Superior temporal gyrus (tissue), 1 donor: ENCODE data around the gene FGFR3.
A peak's percentile ranks its signal among the peaks of the same experiment; 100 is the strongest.

Source experiments
- DNase-seq: peaks from one replicate; pipeline ENCODE4 v3.0.0-alpha.2; 2016; ENCODE audit errors: extremely low spot score

Gene FGFR3

DNA sequence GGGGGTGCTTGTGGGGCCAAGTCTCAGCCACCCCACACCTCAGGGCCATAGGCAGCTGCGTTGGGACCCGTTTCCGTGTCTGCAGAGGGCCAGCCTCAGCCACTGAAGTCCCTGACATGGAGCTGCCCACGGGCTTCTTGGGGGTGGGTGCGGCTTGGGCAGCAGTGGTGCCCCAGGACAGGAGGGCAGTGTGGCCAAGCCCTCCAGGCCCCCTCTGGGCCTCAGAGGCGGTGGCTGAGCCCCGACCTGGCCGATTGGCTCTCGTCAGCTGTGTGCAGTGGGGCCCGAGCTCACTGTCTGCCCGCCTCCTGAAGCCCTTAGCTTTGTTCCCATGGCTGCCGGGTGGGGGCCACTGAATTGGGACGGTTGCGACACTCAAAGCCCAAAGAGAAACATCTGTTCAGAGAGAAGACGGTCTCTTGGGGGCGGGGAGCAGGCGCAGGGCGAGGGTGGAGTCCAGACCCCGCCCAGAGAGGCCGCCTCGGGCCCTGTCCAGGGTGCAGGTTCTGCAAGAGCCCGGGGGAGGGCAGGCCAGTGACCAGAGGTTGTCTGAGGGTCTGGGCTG is 9.1 kb downstream of the FGFR3 start:
- DNase-seq: no peak

DNA sequence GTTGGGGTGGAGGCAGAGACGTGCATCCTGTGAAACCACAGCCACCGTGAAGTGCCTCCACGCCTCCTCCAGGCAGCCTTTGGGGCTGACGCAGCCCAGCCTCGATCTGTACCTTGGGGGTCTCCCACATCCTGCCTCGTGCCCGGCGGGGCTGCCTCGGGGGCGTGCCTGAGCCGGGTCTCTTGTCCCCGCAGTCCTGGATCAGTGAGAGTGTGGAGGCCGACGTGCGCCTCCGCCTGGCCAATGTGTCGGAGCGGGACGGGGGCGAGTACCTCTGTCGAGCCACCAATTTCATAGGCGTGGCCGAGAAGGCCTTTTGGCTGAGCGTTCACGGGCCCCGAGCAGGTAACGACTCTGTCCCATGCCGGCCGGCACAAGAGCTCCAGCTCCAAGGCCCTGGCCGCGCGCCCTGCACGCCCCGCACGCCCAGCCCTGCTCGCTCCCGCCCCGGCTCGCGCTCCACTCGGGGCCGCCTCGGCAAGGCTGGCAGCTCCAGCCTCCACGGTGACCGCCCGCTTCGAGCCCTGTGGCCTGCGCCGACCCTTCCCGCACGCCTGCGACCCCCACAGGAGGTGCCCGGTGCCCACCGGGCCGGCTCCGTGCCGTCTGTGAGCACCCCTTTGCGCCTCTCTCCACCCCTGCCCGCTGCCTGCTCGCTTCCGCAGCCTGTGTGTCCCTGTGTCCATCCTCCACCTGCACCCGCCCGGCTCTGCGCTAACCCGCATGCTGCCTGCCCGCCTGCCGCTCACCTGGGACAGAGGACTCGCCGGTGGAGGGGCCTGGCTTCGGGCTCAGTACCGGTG is 9.8 kb downstream of the FGFR3 start:
- no peak for DNase-seq

DNA sequence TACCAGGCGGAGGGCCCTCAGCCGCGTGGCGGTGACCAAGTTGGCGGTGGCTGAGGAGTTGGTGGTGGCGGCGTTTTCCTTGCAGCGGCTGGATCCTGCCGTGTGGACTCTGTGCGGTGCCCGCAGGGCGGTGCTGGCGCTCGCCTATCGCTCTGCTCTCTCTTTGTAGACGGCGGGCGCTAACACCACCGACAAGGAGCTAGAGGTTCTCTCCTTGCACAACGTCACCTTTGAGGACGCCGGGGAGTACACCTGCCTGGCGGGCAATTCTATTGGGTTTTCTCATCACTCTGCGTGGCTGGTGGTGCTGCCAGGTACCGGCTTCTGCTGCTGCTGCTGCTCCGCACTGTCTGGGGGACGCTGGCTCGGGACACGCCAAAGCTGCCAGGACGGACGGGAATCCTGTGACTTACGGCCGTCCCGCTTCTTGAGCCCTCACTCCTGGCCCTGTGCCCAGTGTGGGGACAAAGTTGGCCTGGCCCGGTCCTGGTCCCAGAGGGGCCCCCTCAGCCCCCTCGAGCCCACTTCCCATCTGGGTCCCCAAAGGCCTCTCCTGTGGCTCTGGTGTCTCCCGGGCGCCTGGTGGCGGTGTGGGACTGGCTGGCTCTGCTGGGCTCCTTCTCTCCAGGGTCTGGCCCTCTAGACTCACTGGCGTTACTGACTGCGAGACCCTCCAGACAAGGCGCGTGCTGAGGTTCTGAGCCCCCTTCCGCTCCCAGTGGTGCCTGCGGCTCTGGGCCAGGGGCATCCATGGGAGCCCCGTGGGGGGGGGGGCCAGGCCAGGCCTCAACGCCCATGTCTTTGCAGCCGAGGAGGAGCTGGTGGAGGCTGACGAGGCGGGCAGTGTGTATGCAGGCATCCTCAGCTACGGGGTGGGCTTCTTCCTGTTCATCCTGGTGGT is 10.7 kb downstream of the FGFR3 start:
- DNase-seq: no peak

DNA sequence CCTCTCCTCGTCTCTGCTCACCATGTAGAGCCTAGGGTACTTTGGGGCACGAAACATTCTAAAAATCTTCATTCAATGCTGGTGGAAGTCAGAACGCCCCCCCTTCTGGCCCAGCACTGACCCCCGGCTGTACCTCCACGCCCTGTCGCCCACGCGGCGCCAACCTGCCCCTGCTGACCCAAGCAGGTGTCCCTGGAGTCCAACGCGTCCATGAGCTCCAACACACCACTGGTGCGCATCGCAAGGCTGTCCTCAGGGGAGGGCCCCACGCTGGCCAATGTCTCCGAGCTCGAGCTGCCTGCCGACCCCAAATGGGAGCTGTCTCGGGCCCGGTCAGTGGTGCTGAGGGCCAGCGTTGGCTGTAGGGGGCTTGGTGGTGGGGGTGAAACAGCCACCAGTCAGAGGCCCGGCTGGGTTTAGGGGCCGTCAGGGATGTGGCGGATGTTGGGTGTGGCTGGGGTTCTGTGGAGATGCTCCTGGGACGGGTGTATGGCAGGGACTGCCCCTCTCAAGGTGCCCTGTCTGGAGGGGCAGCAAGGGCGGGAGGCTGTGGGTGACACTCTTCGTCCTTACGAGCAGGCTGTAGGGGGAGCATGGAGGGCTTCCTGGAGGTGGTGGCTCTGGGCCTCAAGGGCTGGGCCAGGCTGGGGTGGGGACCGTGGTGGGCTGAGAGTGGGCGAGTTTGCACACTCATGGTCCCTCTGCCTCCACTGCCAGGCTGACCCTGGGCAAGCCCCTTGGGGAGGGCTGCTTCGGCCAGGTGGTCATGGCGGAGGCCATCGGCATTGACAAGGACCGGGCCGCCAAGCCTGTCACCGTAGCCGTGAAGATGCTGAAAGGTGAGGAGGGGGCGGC is 11.8 kb downstream of the FGFR3 start:
- DNase-seq: no peak

DNA sequence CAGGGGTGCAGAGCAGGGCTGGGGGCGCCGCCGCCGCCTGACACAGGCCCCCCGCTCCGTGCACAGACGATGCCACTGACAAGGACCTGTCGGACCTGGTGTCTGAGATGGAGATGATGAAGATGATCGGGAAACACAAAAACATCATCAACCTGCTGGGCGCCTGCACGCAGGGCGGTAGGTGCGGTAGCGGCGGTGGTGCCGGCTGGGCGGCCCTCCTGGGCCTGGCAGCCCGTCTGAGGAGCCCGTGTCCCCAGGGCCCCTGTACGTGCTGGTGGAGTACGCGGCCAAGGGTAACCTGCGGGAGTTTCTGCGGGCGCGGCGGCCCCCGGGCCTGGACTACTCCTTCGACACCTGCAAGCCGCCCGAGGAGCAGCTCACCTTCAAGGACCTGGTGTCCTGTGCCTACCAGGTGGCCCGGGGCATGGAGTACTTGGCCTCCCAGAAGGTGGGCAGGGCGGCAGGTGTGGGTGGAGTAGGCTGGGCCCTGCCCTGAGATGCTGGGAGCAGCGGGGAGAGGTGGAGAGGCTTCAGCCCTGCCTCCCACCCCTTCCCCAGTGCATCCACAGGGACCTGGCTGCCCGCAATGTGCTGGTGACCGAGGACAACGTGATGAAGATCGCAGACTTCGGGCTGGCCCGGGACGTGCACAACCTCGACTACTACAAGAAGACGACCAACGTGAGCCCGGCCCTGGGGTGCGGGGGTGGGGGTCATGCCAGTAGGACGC is 12.6 kb downstream of the FGFR3 start:
- DNase-seq: no peak

DNA sequence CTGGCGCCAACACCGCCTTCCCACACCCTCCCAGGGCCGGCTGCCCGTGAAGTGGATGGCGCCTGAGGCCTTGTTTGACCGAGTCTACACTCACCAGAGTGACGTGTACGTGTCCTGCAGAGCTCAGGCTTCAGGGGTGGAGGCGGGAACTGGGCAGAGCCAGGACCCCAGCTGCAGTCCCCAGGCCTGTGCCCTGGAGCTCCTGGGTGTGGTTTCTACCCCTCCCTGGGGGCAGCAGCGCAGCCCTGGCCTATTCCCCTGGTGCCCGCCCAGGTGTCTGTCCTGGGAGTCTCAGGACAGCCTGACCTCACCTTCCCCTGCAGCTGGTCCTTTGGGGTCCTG is 13.1 kb downstream of the FGFR3 start:
- no peak for DNase-seq

DNA sequence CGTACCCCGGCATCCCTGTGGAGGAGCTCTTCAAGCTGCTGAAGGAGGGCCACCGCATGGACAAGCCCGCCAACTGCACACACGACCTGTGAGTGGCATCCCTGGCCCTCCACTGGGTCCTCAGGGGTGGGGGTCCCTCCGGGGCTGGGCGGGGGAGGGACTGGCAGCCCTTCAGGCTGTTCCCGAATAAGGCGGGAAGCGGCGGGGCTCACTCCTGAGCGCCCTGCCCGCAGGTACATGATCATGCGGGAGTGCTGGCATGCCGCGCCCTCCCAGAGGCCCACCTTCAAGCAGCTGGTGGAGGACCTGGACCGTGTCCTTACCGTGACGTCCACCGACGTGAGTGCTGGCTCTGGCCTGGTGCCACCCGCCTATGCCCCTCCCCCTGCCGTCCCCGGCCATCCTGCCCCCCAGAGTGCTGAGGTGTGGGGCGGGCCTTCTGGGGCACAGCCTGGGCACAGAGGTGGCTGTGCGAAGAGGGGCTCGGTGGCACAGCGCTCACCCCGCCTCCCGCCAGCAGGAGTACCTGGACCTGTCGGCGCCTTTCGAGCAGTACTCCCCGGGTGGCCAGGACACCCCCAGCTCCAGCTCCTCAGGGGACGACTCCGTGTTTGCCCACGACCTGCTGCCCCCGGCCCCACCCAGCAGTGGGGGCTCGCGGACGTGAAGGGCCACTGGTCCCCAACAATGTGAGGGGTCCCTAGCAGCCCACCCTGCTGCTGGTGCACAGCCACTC is 13.7 kb downstream of the FGFR3 start:
- DNase-seq: no peak

DNA sequence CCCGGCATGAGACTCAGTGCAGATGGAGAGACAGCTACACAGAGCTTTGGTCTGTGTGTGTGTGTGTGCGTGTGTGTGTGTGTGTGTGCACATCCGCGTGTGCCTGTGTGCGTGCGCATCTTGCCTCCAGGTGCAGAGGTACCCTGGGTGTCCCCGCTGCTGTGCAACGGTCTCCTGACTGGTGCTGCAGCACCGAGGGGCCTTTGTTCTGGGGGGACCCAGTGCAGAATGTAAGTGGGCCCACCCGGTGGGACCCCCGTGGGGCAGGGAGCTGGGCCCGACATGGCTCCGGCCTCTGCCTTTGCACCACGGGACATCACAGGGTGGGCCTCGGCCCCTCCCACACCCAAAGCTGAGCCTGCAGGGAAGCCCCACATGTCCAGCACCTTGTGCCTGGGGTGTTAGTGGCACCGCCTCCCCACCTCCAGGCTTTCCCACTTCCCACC is 14.3 kb downstream of the FGFR3 start:
- DNase-seq: no peak

DNA sequence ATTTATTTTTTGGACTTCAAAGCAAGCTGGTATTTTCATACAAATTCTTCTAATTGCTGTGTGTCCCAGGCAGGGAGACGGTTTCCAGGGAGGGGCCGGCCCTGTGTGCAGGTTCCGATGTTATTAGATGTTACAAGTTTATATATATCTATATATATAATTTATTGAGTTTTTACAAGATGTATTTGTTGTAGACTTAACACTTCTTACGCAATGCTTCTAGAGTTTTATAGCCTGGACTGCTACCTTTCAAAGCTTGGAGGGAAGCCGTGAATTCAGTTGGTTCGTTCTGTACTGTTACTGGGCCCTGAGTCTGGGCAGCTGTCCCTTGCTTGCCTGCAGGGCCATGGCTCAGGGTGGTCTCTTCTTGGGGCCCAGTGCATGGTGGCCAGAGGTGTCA is 15.3 kb downstream of the FGFR3 start:
- DNase-seq: no peak

DNA sequence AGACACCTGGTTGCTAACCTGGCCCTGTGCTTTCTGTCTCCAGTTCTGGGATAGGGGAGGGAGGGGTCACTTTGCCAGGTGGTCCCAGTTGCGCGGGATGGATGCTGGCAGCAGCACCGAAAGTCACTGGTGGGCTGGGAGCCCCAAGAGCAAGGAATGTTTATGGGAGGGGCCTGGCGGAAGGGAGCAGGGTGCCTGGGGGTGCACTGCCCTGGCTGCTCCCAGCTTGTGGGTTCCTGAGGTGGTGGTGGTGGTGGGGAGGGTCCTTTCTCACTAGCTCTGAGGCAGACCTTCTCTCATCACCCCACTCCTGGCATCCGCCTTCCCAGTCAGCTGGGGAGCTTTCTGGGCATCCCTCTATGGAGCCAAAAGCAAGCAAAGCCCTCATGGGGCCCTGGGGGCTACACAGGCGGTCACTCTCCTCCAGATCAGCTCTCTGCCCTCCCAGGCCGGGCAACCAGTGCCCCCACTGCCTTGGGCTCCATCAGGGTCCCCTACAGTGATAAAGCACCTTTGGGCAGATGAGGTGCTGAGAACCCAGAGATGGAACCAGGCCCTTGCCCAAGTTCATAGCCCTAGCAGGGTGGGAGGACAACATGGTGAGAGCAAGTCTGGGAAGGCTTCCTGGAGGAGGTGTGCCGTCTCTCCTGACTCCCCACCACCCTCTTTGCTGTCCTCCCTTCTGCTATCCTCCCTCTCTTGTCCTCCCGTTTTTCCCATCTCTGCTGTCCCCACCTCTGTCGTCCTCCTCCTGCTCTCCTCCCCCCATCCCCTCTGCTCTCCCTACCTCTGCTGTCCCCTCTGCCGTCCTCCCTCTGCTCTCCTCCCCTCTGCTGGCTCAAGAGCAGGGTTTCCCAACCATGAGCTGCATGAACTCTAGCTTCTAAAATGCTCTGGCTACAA is 16.0 kb downstream of the FGFR3 start:
- DNase-seq: no peak

DNA sequence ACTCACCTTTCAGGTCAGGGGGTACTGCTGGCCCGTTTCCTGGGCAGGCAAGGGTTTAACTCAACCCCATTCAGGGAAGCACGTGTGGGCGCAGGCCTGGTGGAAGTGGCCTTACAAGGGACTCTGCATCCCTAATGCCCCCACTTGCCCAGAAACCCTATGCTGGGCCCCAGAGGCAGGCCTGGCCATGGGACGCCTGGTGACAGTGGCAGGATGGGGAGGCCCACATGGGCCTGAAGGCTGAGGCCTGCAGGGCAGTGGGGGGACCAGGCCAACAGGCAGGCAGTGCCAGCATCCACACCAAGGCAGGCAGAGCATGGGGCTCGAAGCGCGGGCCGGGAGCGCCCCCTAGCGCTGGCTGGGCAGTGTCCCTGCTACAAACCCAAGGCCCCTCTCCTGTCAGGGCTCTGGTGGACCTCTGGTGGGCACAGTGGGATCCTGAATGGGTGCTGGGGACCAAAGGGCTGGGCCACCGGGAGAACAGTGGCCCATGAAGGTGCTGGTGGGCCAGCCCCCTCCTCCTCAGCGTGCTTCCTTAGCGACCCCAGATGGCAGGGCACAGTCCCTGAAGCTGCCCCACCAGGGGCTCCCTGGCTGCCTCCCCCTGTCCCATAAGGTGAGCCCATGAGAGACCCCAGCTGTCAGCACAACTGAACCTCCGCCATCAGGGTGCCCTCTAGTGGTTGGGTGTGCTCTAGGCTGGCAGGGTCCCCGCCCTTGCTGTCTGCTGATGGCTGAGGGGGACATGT is 16.8 kb downstream of the FGFR3 start:
- peak; percentile 75 for DNase-seq

DNA sequence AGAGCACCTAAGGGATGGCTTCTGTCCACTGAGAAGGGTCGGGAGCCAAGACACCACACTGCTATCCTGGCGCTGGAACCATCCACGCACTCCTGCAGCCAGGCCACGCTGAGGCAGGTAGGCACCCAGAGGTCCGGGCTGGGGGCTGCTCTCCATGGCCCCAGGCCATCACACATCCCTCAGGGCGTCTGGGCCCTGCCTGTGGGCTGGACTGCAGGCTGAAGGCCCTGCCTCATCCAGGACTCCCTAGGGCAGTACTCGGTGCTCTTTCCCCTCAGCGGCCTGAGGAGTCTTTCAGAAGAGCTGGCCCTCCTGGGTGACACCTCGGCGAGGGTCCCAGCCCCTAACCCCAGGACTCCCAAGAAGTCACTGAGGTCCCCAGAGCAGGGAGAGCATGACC is 17.7 kb downstream of the FGFR3 start:
- DNase-seq: no peak

DNA sequence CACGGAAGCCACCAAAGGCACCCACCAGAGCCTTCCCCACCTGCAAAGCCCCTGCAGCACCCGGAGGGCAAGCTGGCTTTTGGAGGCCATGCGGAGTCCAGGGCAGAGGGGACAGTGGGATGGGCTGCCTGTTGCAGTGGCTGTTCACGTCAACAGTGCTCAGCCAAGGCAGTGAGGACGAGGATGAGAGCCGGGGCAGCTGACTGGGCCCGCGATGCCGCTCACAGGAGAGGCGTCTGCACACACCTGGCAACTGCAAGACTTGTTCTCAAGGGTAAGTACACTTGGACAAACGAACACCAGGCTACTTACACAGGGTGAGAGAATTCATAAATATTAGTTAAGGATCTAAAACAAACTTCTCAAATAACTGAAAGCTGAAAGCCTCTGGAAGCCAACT is 19.6 kb downstream of the FGFR3 start:
- no peak for DNase-seq

DNA sequence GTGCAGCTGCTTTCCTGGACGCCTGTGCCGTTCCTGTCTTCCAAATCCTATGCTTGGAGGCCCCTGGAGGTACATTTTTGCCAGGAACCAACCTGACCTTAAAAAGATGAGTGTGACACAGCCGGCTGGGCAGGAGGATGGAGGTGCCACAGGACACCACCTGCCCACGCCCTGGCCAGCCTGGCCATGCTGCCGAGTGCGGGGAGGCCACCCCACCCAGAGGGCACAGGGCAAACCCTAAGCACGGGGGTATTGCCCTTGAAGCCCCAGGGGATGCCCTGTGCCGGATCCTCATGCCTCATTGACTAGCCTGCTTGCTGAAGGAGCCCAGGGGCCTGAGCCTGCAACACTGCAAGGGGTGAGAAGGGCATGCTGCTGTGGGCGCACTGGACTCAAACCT is 20.1 kb downstream of the FGFR3 start:
- DNase-seq: no peak

DNA sequence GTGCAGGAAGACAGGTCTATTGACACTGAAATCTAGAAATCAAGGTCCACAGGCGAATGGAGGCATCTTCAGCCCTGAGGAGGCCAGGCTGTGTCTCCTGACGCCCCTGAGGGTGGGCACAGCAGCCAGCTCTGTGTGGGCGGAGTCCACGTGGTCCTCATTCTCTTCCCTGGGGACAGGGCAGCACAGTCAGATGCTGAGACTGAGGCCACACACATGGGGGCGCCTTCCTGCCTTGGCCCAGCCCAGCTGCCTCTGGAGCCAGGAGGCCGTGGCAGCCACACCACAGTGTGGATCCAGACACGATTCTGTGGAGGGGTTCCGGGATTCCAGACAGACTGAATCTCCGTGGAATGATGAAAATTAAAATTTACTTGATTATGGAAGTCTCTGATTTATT is 20.8 kb downstream of the FGFR3 start:
- DNase-seq: no peak

DNA sequence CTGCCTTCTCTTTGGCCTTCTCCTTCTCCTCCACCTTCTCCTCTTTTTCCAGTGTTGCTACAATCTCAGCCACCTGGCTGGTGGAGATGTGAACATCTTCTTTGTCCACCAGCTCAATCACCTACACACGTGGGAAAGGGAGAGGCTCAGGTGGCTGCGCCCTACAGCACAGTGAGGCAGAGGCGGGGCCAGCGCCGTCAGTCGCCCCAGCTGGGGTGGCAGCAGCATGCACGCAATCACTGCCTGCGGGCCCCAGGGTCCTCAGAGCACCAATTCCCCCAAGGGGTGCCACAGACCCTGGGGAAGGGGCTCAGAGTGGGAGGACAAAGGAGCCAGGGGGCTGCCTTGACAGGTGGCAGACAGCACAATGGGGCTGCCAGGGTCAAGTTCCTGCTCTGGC is 21.4 kb downstream of the FGFR3 start:
- DNase-seq: no peak

DNA sequence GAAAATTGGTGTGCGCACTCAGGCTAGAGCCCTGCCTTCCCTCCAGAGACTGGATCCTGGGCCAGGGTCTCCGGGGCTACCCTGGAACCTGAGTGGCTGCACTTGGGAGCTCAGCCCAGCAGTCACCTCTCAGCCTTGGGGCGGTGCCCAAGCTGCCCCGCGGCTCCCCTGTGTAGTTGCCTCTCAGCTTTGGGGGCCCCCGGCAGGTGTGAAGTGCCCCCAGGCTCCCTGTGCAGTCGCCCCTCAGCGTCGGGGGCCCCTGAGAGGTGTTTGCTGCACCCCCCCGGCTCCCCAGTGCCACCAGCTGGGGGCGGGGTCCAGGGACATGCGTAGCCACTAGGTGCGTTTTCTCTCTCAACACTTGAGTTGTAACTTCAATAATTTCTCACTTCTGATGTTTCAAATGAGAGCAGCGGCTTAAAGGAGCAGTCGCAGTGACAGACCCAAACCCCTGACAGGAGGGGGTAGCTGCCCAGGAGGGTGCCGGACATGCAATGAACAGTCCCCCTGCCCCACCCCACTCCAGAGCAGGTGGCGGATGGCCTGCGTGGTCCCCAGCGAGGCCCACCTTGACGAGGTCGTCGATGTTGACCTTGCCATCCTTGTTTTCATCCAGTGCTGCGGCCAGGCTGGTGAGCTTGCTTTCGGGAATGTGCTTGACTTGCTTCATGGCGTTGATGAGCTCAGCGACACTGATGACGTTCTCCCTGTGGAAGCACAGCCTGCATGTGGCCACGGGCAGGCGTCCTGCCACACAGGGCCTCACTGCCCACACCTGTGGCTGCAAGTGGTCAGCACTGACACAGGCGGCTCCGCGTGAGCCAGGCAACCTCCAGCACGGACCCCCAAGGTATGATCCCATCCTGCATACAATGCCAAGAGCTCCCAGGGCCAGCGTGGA is 22.3 kb downstream of the FGFR3 start:
- no peak for DNase-seq
